Neural cell (in vitro differentiated cells): ENCODE measurements around the gene ISG15. TPM values are rescaled to one million over a fixed set of nuclear protein-coding genes. Genes with fewer than 3 reads are reported as not detected.
A peak's percentile ranks its signal among the peaks of the same experiment; 100 is the strongest.

Source experiments
- H2AFZ ChIP-seq: fragments of 200-600, 300-800 bp; sonication (generic), shearing (Covaris generic); 2 replicates; pipeline ENCODE4 v1.6.0; 2014; ENCODE audit warnings: low read depth, mild to moderate bottlenecking, antibody characterized with exemption, low read length, moderate library complexity
- H3F3A ChIP-seq: fragments of 200-600 bp; shearing (Covaris generic); 2 replicates; pipeline ENCODE4 v1.6.1; 2016; ENCODE audit warnings: mild to moderate bottlenecking, moderate library complexity, mixed read lengths, antibody characterized with exemption, low read length; ENCODE audit not compliant: insufficient read depth, poor library complexity, severe bottlenecking
- H3K27ac ChIP-seq: fragments of 200-600, 300-800 bp; sonication (generic), shearing (Covaris generic); 2 replicates; pipeline ENCODE4 v1.5.1; 2014; ENCODE audit warnings: mild to moderate bottlenecking, low read length, moderate library complexity
- H3K27me3 ChIP-seq: fragments of 300-800, 200-600 bp; sonication (generic), shearing (Covaris generic); 2 replicates; pipeline ENCODE4 v1.6.0; 2014; ENCODE audit warnings: mild to moderate bottlenecking, low read depth, low read length, moderate library complexity; ENCODE audit not compliant: insufficient read depth
- H3K36me3 ChIP-seq: fragments of 300-800, 200-600 bp; sonication (generic), shearing (Covaris generic); 2 replicates; pipeline ENCODE4 v1.5.1; 2014; ENCODE audit warnings: mild to moderate bottlenecking, antibody characterized with exemption, low read length, moderate library complexity; ENCODE audit not compliant: insufficient read depth
- H3K4me2 ChIP-seq: fragments of 300-800, 200-600 bp; sonication (generic), shearing (Covaris generic); 2 replicates; pipeline ENCODE4 v1.6.0; 2014; ENCODE audit warnings: mild to moderate bottlenecking, low read length
- H3K4me3 ChIP-seq: fragments of 300-800, 200-600 bp; sonication (generic), shearing (Covaris generic); 2 replicates; pipeline ENCODE4 v1.5.1; 2014; ENCODE audit warnings: mild to moderate bottlenecking, low read length, moderate library complexity
- H3K79me2 ChIP-seq: fragments of 200-600 bp; shearing (Covaris generic); replicated peaks from 2 replicates; pipeline ENCODE4 v1.6.0; 2014; ENCODE audit warnings: mild to moderate bottlenecking, low read length, moderate library complexity; ENCODE audit not compliant: insufficient read depth
- H3K9ac ChIP-seq: fragments of 300-800, 200-600 bp; sonication (generic), shearing (Covaris generic); 2 replicates; pipeline ENCODE4 v1.6.1; 2016; ENCODE audit warnings: mild to moderate bottlenecking, low read length, mixed read lengths
- H3K9me2 ChIP-seq: fragments of 200-600 bp; shearing (Covaris generic); 2 replicates; pipeline ENCODE4 v1.6.1; 2016; ENCODE audit warnings: mild to moderate bottlenecking, low read length, mixed read lengths; ENCODE audit not compliant: insufficient read depth
- H3K9me3 ChIP-seq: fragments of 200-600, 300-800 bp; sonication (generic), shearing (Covaris generic); 2 replicates; pipeline ENCODE4 v1.6.1; 2016; ENCODE audit warnings: mild to moderate bottlenecking, mixed run types, low read length, moderate library complexity, mixed read lengths
- H4K20me1 ChIP-seq: fragments of 200-600 bp; shearing (Covaris generic); 2 replicates; pipeline ENCODE4 v1.6.1; 2016; ENCODE audit warnings: mild to moderate bottlenecking, mixed run types; ENCODE audit not compliant: insufficient read depth
- CTCF ChIP-seq: fragments of 450-650 bp; IDR thresholded peaks from 2 replicates; pipeline ENCODE4 v1.5.1; 2014; ENCODE audit warnings: antibody characterized with exemption, mild to moderate bottlenecking, moderate library complexity; ENCODE audit not compliant: poor library complexity, severe bottlenecking
- EP300 ChIP-seq: fragments of 450-650 bp; conservative IDR thresholded peaks from 2 replicates; pipeline ENCODE4 v1.6.1; 2014; ENCODE audit warnings: antibody characterized with exemption, mild to moderate bottlenecking, moderate library complexity; ENCODE audit not compliant: poor library complexity, severe bottlenecking
- EZH2 ChIP-seq: fragments of 200-600, 300-800 bp; shearing (Covaris generic), sonication (generic); IDR thresholded peaks from 2 replicates; pipeline ENCODE4 v1.6.1; 2014; ENCODE audit warnings: antibody characterized with exemption, low read length, borderline replicate concordance, mild to moderate bottlenecking; ENCODE audit not compliant: insufficient read depth, poor library complexity, severe bottlenecking
- MXI1 ChIP-seq: fragments of 450-650 bp; conservative IDR thresholded peaks from 2 replicates; pipeline ENCODE4 v1.6.1; 2014; ENCODE audit warnings: antibody characterized with exemption, mild to moderate bottlenecking; ENCODE audit not compliant: poor library complexity, severe bottlenecking
- POLR2AphosphoS5 ChIP-seq: IDR thresholded peaks from 2 replicates; pipeline ENCODE4 v1.6.1; 2012
- RAD21 ChIP-seq: fragments of 450-650 bp; conservative IDR thresholded peaks from 2 replicates; pipeline ENCODE4 v1.6.1; 2014; ENCODE audit warnings: antibody characterized with exemption, mild to moderate bottlenecking, moderate library complexity
- REST ChIP-seq: IDR thresholded peaks from 2 replicates; pipeline ENCODE4 v1.6.1; 2012; ENCODE audit warnings: borderline replicate concordance
- SMC3 ChIP-seq: fragments of 450-650 bp; conservative IDR thresholded peaks from 2 replicates; pipeline ENCODE4 v1.6.1; 2014; ENCODE audit warnings: antibody characterized with exemption, mild to moderate bottlenecking, moderate library complexity; ENCODE audit not compliant: poor library complexity
- TAF1 ChIP-seq: IDR thresholded peaks from 2 replicates; pipeline ENCODE4 v1.6.1; 2012; ENCODE audit warnings: low read depth
- polyA plus RNA-seq: library from polyadenylated mRNA; depleted of rRNA; stranded (reverse); fragments of >200 nt; gene quantifications from 2 replicates; pipeline ENCODE4 v1.2.3, GENCODE V29; 2014

ISG15 gene
- polyA plus RNA-seq, 1 donor from 2014 or later = 8.0 TPM

- TF ChIP-seq TAF1 (no peak), CTCF (no peak), SMC3 (no peak), EZH2 (no peak), POLR2AphosphoS5 (no peak), REST (no peak), MXI1 (no peak), RAD21 (no peak), EP300 (no peak)
- H3K9ac ChIP-seq = no peak overlapping the region
- no peaks in the 10 kb centered on the region for H3K36me3 ChIP-seq
- H3K4me3 ChIP-seq = no peak overlapping the region
- peaks cover 4% of the 10 kb centered on the region for H3K79me2 ChIP-seq
- H3K4me2 ChIP-seq = no peak overlapping the region
- no peaks in the 10 kb centered on the region for H3K9me2 ChIP-seq
- H3K27ac ChIP-seq = no peak overlapping the region
- H3F3A ChIP-seq = no peaks in the 10 kb centered on the region
- no peaks in the 10 kb centered on the region for H3K27me3 ChIP-seq
- no peak overlapping the region for H2AFZ ChIP-seq
- H4K20me1 ChIP-seq = no peaks in the 10 kb centered on the region
- H3K9me3 ChIP-seq = no peaks in the 10 kb centered on the region
These were observed 24.4 kb downstream of the ISG15 start for GRCh38 chr1:1037366-1038327.

- Histone ChIP-seq H3K27me3 (no peaks in the 10 kb centered on the region), H3K27ac (no peak overlapping the region), H3K4me3 (peak overlapping the region; percentile 66), H3K9me3 (no peaks in the 10 kb centered on the region), H3K9ac (no peak overlapping the region), H3K4me2 (no peak overlapping the region), H2AFZ (no peak overlapping the region), H4K20me1 (no peaks in the 10 kb centered on the region), H3K36me3 (no peaks in the 10 kb centered on the region), H3K79me2 (peaks cover 4% of the 10 kb centered on the region), H3F3A (no peaks in the 10 kb centered on the region), H3K9me2 (no peaks in the 10 kb centered on the region)
- TF ChIP-seq CTCF = no peak
- TF ChIP-seq RAD21 = no peak
- TF ChIP-seq SMC3 = no peak
- no peak for TF ChIP-seq MXI1
- no peak for TF ChIP-seq TAF1
- TF ChIP-seq POLR2AphosphoS5 = no peak
These were observed 25.4 kb downstream of the ISG15 start for GRCh38 chr1:1038694-1039093.
